WTC11 (cell line): ENCODE data around the gene NRG2. TPM values are rescaled to one million over a fixed set of nuclear protein-coding genes. Genes with fewer than 3 reads are reported as not detected.
A peak's percentile ranks its signal among the peaks of the same experiment; 100 is the strongest.

Experiments used
- ATAC-seq: fragments of 200-7000 bp; cut with Tn5 transposase; 2 replicates; pipeline ENCODE4 v1.10.0; 2021; ENCODE audit warnings: mild to moderate bottlenecking, moderate library complexity
- CTCF ChIA-PET: fragments of 300-600 bp; sonication (Branson Sonifier 250); formaldehyde crosslinking; loops from one replicate; lab custom pipeline; 2021; ENCODE audit warnings: antibody characterized with exemption; lab: Charles Lee
- POLR2A ChIA-PET: fragments of 350-600 bp; sonication (Branson Sonifier 250); formaldehyde crosslinking; loops from one replicate; lab custom pipeline; 2021; ENCODE audit warnings: antibody characterized with exemption; lab: Charles Lee
- DNase-seq: peaks from one replicate; pipeline ENCODE4 v3.0.0; 2021; ENCODE audit warnings: low spot score
- H3K27ac Mint-ChIP-seq: 2 replicates; pipeline ENCODE4 v1.8.0; 2021; ENCODE audit warnings: mixed read lengths
- H3K27me3 Mint-ChIP-seq: 2 replicates; pipeline ENCODE4 v1.8.0; 2021; ENCODE audit warnings: low read depth, mild to moderate bottlenecking, moderate library complexity, mixed read lengths
- H3K36me3 Mint-ChIP-seq: 2 replicates; pipeline ENCODE4 v1.8.0; 2021; ENCODE audit warnings: mixed read lengths
- H3K4me1 Mint-ChIP-seq: 2 replicates; pipeline ENCODE4 v1.8.0; 2022; ENCODE audit warnings: mixed read lengths
- H3K4me3 Mint-ChIP-seq: 2 replicates; pipeline ENCODE4 v1.8.0; 2021; ENCODE audit warnings: mild to moderate bottlenecking, moderate library complexity, mixed read lengths
- H3K9me3 Mint-ChIP-seq: 2 replicates; pipeline ENCODE4 v1.8.0; 2021; ENCODE audit warnings: mixed read lengths
- ARID4B ChIP-seq: sonication (generic); formaldehyde crosslinking; IDR thresholded peaks from 2 replicates; pipeline ENCODE4 v1.8.0; 2023; ENCODE audit warnings: missing genetic modification reagents, mild to moderate bottlenecking, borderline replicate concordance
- ATF1 ChIP-seq: sonication (generic); formaldehyde crosslinking; IDR thresholded peaks from 2 replicates; pipeline ENCODE4 v1.8.1; 2023; ENCODE audit warnings: mild to moderate bottlenecking, moderate library complexity, missing genetic modification reagents
- CREB1 ChIP-seq: sonication (generic); formaldehyde crosslinking; IDR thresholded peaks from 2 replicates; pipeline ENCODE4 v1.8.0; 2023; ENCODE audit warnings: mild to moderate bottlenecking, missing genetic modification reagents
- E2F4 ChIP-seq: sonication (generic); formaldehyde crosslinking; IDR thresholded peaks from 2 replicates; pipeline ENCODE4 v1.8.1; 2022; ENCODE audit warnings: low read depth, mild to moderate bottlenecking, moderate library complexity, missing genetic modification reagents, borderline replicate concordance
- FOXK1 ChIP-seq: sonication (generic); formaldehyde crosslinking; IDR thresholded peaks from 2 replicates; pipeline ENCODE4 v1.8.0; 2022; ENCODE audit warnings: mild to moderate bottlenecking, moderate library complexity, missing genetic modification reagents
- FOXP1 ChIP-seq: sonication (generic); formaldehyde crosslinking; IDR thresholded peaks from 2 replicates; pipeline ENCODE4 v1.8.0; 2022; ENCODE audit warnings: missing genetic modification reagents, mild to moderate bottlenecking, moderate library complexity, borderline replicate concordance
- GABPB1 ChIP-seq: sonication (generic); formaldehyde crosslinking; IDR thresholded peaks from 2 replicates; pipeline ENCODE4 v1.8.1; 2023; ENCODE audit warnings: mild to moderate bottlenecking, missing genetic modification reagents
- JAZF1 ChIP-seq: fragments of 250-450 bp; sonication (Bioruptor Pico); IDR thresholded peaks from 2 replicates; pipeline ENCODE4 v1.9.0; 2021; ENCODE audit warnings: moderate library complexity, mild to moderate bottlenecking, inconsistent platforms
- MLX ChIP-seq: sonication (generic); formaldehyde crosslinking; IDR thresholded peaks from 2 replicates; pipeline ENCODE4 v1.8.1; 2023; ENCODE audit warnings: mild to moderate bottlenecking, missing genetic modification reagents, moderate library complexity
- MYBL2 ChIP-seq: sonication (generic); formaldehyde crosslinking; IDR thresholded peaks from 2 replicates; pipeline ENCODE4 v1.8.1; 2023; ENCODE audit warnings: mild to moderate bottlenecking, moderate library complexity, missing genetic modification reagents
- NFE2L1 ChIP-seq: sonication (generic); formaldehyde crosslinking; IDR thresholded peaks from 2 replicates; pipeline ENCODE4 v1.8.1; 2023; ENCODE audit warnings: missing genetic modification reagents
- NR1H2 ChIP-seq: sonication (generic); formaldehyde crosslinking; IDR thresholded peaks from 2 replicates; pipeline ENCODE4 v1.9.0; 2021; ENCODE audit warnings: mild to moderate bottlenecking, moderate library complexity, missing genetic modification reagents
- NR2C2 ChIP-seq: sonication (generic); formaldehyde crosslinking; IDR thresholded peaks from 2 replicates; pipeline ENCODE4 v1.8.0; 2022; ENCODE audit warnings: mild to moderate bottlenecking, missing genetic modification reagents
- PRDM15 ChIP-seq: sonication (generic); formaldehyde crosslinking; IDR thresholded peaks from 2 replicates; pipeline ENCODE4 v1.8.0; 2022; ENCODE audit warnings: missing genetic modification reagents
- SMAD4 ChIP-seq: sonication (generic); formaldehyde crosslinking; IDR thresholded peaks from 2 replicates; pipeline ENCODE4 v1.8.0; 2022; ENCODE audit warnings: mild to moderate bottlenecking, missing genetic modification reagents
- SP1 ChIP-seq: sonication (generic); formaldehyde crosslinking; conservative IDR thresholded peaks from 2 replicates; pipeline ENCODE4 v1.8.1; 2022; ENCODE audit warnings: missing genetic modification reagents
- TEAD4 ChIP-seq: sonication (generic); formaldehyde crosslinking; IDR thresholded peaks from 2 replicates; pipeline ENCODE4 v1.8.0; 2022; ENCODE audit warnings: mild to moderate bottlenecking, missing genetic modification reagents
- USF1 ChIP-seq: sonication (generic); formaldehyde crosslinking; IDR thresholded peaks from 2 replicates; pipeline ENCODE4 v1.8.0; 2022; ENCODE audit warnings: mild to moderate bottlenecking, missing genetic modification reagents
- ZNF232 ChIP-seq: sonication (generic); formaldehyde crosslinking; IDR thresholded peaks from 2 replicates; pipeline ENCODE4 v1.8.0; 2022; ENCODE audit warnings: mild to moderate bottlenecking, missing genetic modification reagents
- ZNF263 ChIP-seq: sonication (generic); formaldehyde crosslinking; IDR thresholded peaks from 2 replicates; pipeline ENCODE4 v1.8.1; 2022; ENCODE audit warnings: low read depth, mild to moderate bottlenecking, moderate library complexity, missing genetic modification reagents
- ZNF317 ChIP-seq: sonication (generic); formaldehyde crosslinking; IDR thresholded peaks from 2 replicates; pipeline ENCODE4 v1.8.1; 2023; ENCODE audit warnings: low read depth, mild to moderate bottlenecking, moderate library complexity, missing genetic modification reagents, borderline replicate concordance
- ZNF416 ChIP-seq: fragments of 250-450 bp; sonication (Bioruptor Pico); IDR thresholded peaks from 2 replicates; pipeline ENCODE4 v1.9.0; 2021; ENCODE audit warnings: mild to moderate bottlenecking, inconsistent platforms
- total RNA-seq: library from RNA; stranded (reverse); gene quantifications from 3 replicates; pipeline ENCODE4 v1.2.3, GENCODE V29; 2021
- TF ChIP-seq, protein P1 (sequence below): fragments of 250-450 bp; sonication (Bioruptor Pico); IDR thresholded peaks from 2 replicates; pipeline ENCODE4 v1.9.0; 2021; ENCODE audit warnings: moderate library complexity, mild to moderate bottlenecking, inconsistent platforms, borderline replicate concordance
- TF ChIP-seq, protein P2 (sequence below): sonication (generic); formaldehyde crosslinking; IDR thresholded peaks from 2 replicates; pipeline ENCODE4 v1.8.0; 2022; ENCODE audit warnings: mild to moderate bottlenecking, missing genetic modification reagents

Gene NRG2
- total RNA-seq, 1 experiment from 2014 or later = 0.44 TPM

- no peak for TF ChIP-seq JAZF1 (CRISPR knock-in tag)
- TF ChIP-seq, protein P1, sequence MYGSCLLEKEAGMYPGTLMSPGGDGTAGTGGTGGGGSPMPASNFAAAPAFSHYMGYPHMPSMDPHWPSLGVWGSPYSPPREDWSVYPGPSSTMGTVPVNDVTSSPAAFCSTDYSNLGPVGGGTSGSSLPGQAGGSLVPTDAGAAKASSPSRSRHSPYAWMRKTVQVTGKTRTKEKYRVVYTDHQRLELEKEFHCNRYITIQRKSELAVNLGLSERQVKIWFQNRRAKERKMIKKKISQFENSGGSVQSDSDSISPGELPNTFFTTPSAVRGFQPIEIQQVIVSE = no peak
- no peak for TF ChIP-seq ZNF317 (CRISPR knock-in tag)
- no peak for TF ChIP-seq NR1H2
- no peak for TF ChIP-seq CREB1 (CRISPR knock-in tag)
- TF ChIP-seq GABPB1 (CRISPR knock-in tag) = peak; percentile 19; the same call in 1 of the 2 replicates
- TF ChIP-seq MYBL2 (CRISPR knock-in tag) = peak; percentile 18; the same call in 1 of the 2 replicates
- TF ChIP-seq, protein P2, sequence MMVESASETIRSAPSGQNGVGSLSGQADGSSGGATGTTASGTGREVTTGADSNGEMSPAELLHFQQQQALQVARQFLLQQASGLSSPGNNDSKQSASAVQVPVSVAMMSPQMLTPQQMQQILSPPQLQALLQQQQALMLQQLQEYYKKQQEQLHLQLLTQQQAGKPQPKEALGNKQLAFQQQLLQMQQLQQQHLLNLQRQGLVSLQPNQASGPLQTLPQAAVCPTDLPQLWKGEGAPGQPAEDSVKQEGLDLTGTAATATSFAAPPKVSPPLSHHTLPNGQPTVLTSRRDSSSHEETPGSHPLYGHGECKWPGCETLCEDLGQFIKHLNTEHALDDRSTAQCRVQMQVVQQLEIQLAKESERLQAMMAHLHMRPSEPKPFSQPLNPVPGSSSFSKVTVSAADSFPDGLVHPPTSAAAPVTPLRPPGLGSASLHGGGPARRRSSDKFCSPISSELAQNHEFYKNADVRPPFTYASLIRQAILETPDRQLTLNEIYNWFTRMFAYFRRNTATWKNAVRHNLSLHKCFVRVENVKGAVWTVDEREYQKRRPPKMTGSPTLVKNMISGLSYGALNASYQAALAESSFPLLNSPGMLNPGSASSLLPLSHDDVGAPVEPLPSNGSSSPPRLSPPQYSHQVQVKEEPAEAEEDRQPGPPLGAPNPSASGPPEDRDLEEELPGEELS = no peak
- TF ChIP-seq FOXP1 (CRISPR knock-in tag) = 0 out of 2 replicates have a peak, but pooled peaks have one; percentile 23
- TF ChIP-seq ZNF263 (CRISPR knock-in tag) = no peak
- peak; percentile 53; the same call in 1 of the 2 replicates for TF ChIP-seq SP1 (CRISPR knock-in tag)
- no peak for TF ChIP-seq ZNF416 (CRISPR knock-in tag)
- TF ChIP-seq SMAD4 (CRISPR knock-in tag) = no peak
- no peak for TF ChIP-seq ATF1 (CRISPR knock-in tag)
- TF ChIP-seq ZNF232 (CRISPR knock-in tag) = peak; percentile 54; the same call in 1 of the 2 replicates
- TF ChIP-seq TEAD4 = no peak
Measured at GRCh38 chr5:139968547-139969261, 74.4 kb downstream of the NRG2 start (continued).

DNA sequence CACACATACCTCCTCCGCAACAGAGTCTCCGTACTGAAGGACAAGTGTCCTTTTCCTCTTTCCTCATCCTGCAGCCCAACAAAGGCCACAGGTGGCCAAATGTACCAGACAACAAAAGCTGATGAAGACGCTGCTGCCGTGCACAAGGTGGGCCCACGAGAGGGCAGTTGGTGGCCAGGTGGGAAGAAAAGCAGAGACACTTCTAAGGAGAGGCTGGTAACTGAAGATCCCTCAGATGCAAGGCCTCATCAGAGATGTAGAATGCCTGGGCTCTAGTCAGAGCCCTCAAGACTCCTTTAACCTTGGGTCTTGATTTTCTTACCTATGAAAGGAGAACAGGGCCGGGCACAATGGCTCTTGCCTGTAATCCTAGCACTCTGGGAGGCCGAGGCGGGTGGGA, 75.7 kb downstream of the NRG2 start:
- ChIA-PET POLR2A (no interaction called here), CTCF (interaction anchor here (0.7 to 6.8 kb wide), 17 partner anchors 10 to 201 kb away, joined by 3 to 207 read pairs (median 30); partner anchors contain the start of gene NRG2)
- Mint-ChIP-seq H3K4me3 (no peak overlapping the region), H3K36me3 (no peaks in the 10 kb centered on the region), H3K27ac (no peak overlapping the region), H3K4me1 (no peaks in the 10 kb centered on the region), H3K9me3 (no peaks in the 10 kb centered on the region), H3K27me3 (peaks cover 15% of the 10 kb centered on the region)
- DNase-seq (no peak), ATAC-seq (no peak)
- TF ChIP-seq PRDM15 (CRISPR knock-in tag) = no peak
- no peak for TF ChIP-seq NFE2L1
- TF ChIP-seq FOXK1 (CRISPR knock-in tag) = no peak
- TF ChIP-seq NR2C2 (CRISPR knock-in tag) = no peak
- no peak for TF ChIP-seq MLX (CRISPR knock-in tag)
- TF ChIP-seq USF1 (CRISPR knock-in tag) = no peak
- TF ChIP-seq FOXP1 (CRISPR knock-in tag) = no peak
- TF ChIP-seq E2F4 (CRISPR knock-in tag) = no peak
- TF ChIP-seq ARID4B (CRISPR knock-in tag) = no peak
